ENCODE data around the gene STX2. TPM values are rescaled to one million over a fixed set of nuclear protein-coding genes. Genes with fewer than 3 reads are reported as not detected.
"Not testable (repeated sequence)": the region's sequence is repeated elsewhere in the genome, so short reads cannot be mapped to it uniquely, and the experiment has no call there.

Gene STX2
- polyA plus RNA-seq, 4 donors, result 20.9 to 32.2 (median 27.4) TPM

- DNase-seq (ENCODE audit: low read depth in 4 of 4, low spot score in 3 of 4), result no peak
These were observed 35.3 kb downstream of the STX2 start for GRCh38 chr12:130803702-130804101.

GRCh38 chr12:130800312-130800711, 38.7 kb downstream of the STX2 start:
- no peak for DNase-seq (ENCODE audit: low read depth in 4 of 4, low spot score in 3 of 4)

- DNase-seq (ENCODE audit: low read depth in 4 of 4, low spot score in 3 of 4), result no peak
These were observed 40.0 kb downstream of the STX2 start for GRCh38 chr12:130799051-130799450.

GRCh38 chr12:130796985-130797686, 41.9 kb downstream of the STX2 start:
- DNase-seq (ENCODE audit: low read depth in 4 of 4, low spot score in 3 of 4), result no peak

- no peak for DNase-seq (ENCODE audit: low read depth in 4 of 4, low spot score in 3 of 4)
These were observed 43.1 kb downstream of the STX2 start for GRCh38 chr12:130795906-130796305.

GRCh38 chr12:130793554-130793849, 45.5 kb downstream of the STX2 start:
- DNase-seq (ENCODE audit: low read depth in 4 of 4, low spot score in 3 of 4), result no peak

- no peak for DNase-seq (ENCODE audit: low read depth in 4 of 4, low spot score in 3 of 4)
These were observed 46.1 kb downstream of the STX2 start for GRCh38 chr12:130792821-130793553.

- DNase-seq (ENCODE audit: low read depth in 4 of 4, low spot score in 3 of 4), result no peak
These were observed 47.4 kb downstream of the STX2 start for GRCh38 chr12:130791629-130792028.

- DNase-seq (ENCODE audit: low read depth in 4 of 4, low spot score in 3 of 4), result no peak
These were observed 50.5 kb downstream of the STX2 start for GRCh38 chr12:130788515-130788914.

GRCh38 chr12:130787445-130788410, 51.3 kb downstream of the STX2 start:
- DNase-seq (ENCODE audit: low read depth in 4 of 4, low spot score in 3 of 4), result no peak

- DNase-seq (ENCODE audit: low read depth in 4 of 4, low spot score in 3 of 4), result no peak
These were observed 52.0 kb downstream of the STX2 start for GRCh38 chr12:130787041-130787440.

GRCh38 chr12:130783110-130783715, 55.8 kb downstream of the STX2 start:
- no peak for DNase-seq (ENCODE audit: low read depth in 4 of 4, low spot score in 3 of 4)

GRCh38 chr12:130782245-130782644, 56.8 kb downstream of the STX2 start:
- DNase-seq (ENCODE audit: low read depth in 4 of 4, low spot score in 3 of 4), result not testable (repeated sequence)

GRCh38 chr12:130780880-130781575, 58.0 kb downstream of the STX2 start:
- DNase-seq (ENCODE audit: low read depth in 4 of 4, low spot score in 3 of 4), result no peak

- no peak for DNase-seq (ENCODE audit: low read depth in 4 of 4, low spot score in 3 of 4)
These were observed 58.7 kb downstream of the STX2 start for GRCh38 chr12:130780325-130780724.

- DNase-seq (ENCODE audit: low read depth in 4 of 4, low spot score in 3 of 4), result no peak
These were observed 60.3 kb downstream of the STX2 start for GRCh38 chr12:130778776-130779175.

GRCh38 chr12:130776857-130777339, 62.2 kb downstream of the STX2 start:
- peak in 1 of 4 donors; percentile 47 for DNase-seq (ENCODE audit: low read depth in 4 of 4, low spot score in 3 of 4)

GRCh38 chr12:130775953-130776856, 62.8 kb downstream of the STX2 start:
- peak in 3 of 4 donors; percentile 42 to 55 (median 47) for DNase-seq (ENCODE audit: low read depth in 4 of 4, low spot score in 3 of 4)

Measured in right renal pelvis (tissue), 4 donors.